Measurements from ENCODE around the gene STH.
"Not testable (repeated sequence)": the region's sequence is repeated elsewhere in the genome, so short reads cannot be mapped to it uniquely, and the experiment has no call there.

Gene STH

DNA sequence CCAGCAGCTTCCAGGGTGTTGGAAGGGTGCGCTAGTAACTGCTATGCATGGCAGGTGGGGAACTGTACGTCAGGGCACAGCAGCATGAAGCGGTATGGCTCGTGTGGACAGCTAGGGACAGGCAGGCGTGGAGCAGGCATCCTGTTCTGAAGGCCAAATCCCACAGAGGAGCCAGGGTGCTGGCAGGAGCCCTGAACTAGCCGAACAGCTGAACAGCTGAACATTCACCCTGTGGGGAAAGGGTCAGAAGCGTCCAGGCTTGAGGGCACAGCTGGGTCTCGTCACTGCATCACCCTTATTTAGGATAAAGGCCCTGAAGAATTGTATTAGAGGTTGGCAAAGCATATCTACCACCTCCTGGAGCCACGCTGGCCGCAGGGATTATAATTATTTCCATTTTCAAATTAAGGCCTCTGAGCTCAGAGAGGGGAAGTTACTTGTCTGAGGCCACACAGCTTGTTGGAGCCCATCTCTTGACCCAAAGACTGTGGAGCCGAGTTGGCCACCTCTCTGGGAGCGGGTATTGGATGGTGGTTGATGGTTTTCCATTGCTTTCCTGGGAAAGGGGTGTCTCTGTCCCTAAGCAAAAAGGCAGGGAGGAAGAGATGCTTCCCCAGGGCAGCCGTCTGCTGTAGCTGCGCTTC lies 3.3 kb upstream of the STH start:
- Mint-ChIP-seq H3K27ac (no peak overlapping the region), H3K27me3 (no peaks in the 10 kb centered on the region), H3K4me1 (ENCODE audit: low read depth in 2 of 2) (no peaks in the 10 kb centered on the region), H3K9me3 (no peaks in the 10 kb centered on the region), H3K36me3 (ENCODE audit: insufficient read depth) (peaks cover 3% of the 10 kb centered on the region), H3K4me3 (no peak overlapping the region)
- ATAC-seq (replicated peaks) (no peak), DNase-seq (no peak)

DNA sequence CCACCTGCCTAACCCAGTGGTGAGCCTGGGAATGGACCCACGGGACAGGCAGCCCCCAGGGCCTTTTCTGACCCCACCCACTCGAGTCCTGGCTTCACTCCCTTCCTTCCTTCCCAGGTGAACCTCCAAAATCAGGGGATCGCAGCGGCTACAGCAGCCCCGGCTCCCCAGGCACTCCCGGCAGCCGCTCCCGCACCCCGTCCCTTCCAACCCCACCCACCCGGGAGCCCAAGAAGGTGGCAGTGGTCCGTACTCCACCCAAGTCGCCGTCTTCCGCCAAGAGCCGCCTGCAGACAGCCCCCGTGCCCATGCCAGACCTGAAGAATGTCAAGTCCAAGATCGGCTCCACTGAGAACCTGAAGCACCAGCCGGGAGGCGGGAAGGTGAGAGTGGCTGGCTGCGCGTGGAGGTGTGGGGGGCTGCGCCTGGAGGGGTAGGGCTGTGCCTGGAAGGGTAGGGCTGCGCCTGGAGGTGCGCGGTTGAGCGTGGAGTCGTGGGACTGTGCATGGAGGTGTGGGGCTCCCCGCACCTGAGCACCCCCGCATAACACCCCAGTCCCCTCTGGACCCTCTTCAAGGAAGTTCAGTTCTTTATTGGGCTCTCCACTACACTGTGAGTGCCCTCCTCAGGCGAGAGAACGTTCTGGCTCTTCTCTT lies 2.6 kb upstream of the STH start:
- Mint-ChIP-seq H3K36me3 (ENCODE audit: insufficient read depth) (peaks cover 3% of the 10 kb centered on the region), H3K9me3 (no peaks in the 10 kb centered on the region), H3K4me3 (no peak overlapping the region), H3K27ac (no peak overlapping the region), H3K27me3 (no peaks in the 10 kb centered on the region), H3K4me1 (ENCODE audit: low read depth in 2 of 2) (no peaks in the 10 kb centered on the region)
- ATAC-seq (replicated peaks) (no peak), DNase-seq (no peak)

- Mint-ChIP-seq H3K27ac (no peak overlapping the region), H3K4me1 (ENCODE audit: low read depth in 2 of 2) (peaks cover 0 to 2% of the 10 kb centered on the region in 2 donors), H3K27me3 (no peaks in the 10 kb centered on the region), H3K9me3 (no peaks in the 10 kb centered on the region), H3K36me3 (ENCODE audit: insufficient read depth) (peaks cover 3% of the 10 kb centered on the region), H3K4me3 (no peak overlapping the region)
- ATAC-seq (replicated peaks) (no peak), DNase-seq (no peak)
These were observed 1.9 kb upstream of the STH start for GRCh38 chr17:45997166-45997565.

- Mint-ChIP-seq H3K4me1 (ENCODE audit: low read depth in 2 of 2) (peaks cover 0 to 3% of the 10 kb centered on the region in 2 donors), H3K9me3 (no peaks in the 10 kb centered on the region), H3K27me3 (no peaks in the 10 kb centered on the region), H3K4me3 (no peak overlapping the region), H3K27ac (no peak overlapping the region), H3K36me3 (ENCODE audit: insufficient read depth) (no peaks in the 10 kb centered on the region)
- no peak for ATAC-seq (replicated peaks)
- no peak for DNase-seq
These were observed 1.4 kb upstream of the STH start for GRCh38 chr17:45997624-45998023.

DNA sequence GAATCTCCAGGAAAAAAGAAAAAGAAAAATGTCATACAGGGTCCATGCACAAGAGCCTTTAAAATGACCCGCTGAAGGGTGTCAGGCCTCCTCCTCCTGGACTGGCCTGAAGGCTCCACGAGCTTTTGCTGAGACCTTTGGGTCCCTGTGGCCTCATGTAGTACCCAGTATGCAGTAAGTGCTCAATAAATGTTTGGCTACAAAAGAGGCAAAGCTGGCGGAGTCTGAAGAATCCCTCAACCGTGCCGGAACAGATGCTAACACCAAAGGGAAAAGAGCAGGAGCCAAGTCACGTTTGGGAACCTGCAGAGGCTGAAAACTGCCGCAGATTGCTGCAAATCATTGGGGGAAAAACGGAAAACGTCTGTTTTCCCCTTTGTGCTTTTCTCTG lies 845 bp downstream of the STH start:
- H3K4me3 Mint-ChIP-seq = no peak overlapping the region
- DNase-seq (no peak), ATAC-seq (replicated peaks) (no peak)
- H3K36me3 Mint-ChIP-seq (ENCODE audit: insufficient read depth) = no peaks in the 10 kb centered on the region
- no peaks in the 10 kb centered on the region for H3K9me3 Mint-ChIP-seq
- peaks cover 0 to 3% of the 10 kb centered on the region in 2 donors for H3K4me1 Mint-ChIP-seq (ENCODE audit: low read depth in 2 of 2)
- H3K27me3 Mint-ChIP-seq = no peaks in the 10 kb centered on the region
- H3K27ac Mint-ChIP-seq = no peak overlapping the region

GRCh38 chr17:46000292-46000691 lies 1.2 kb downstream of the STH start:
- DNase-seq (no peak), ATAC-seq (replicated peaks) (no peak)
- Mint-ChIP-seq H3K4me3 (no peak overlapping the region), H3K4me1 (ENCODE audit: low read depth in 2 of 2) (peaks cover 0 to 3% of the 10 kb centered on the region in 2 donors), H3K9me3 (no peaks in the 10 kb centered on the region), H3K27me3 (no peaks in the 10 kb centered on the region), H3K27ac (no peak overlapping the region), H3K36me3 (ENCODE audit: insufficient read depth) (no peaks in the 10 kb centered on the region)

GRCh38 chr17:46000757-46001156 lies 1.7 kb downstream of the STH start:
- H3K27ac Mint-ChIP-seq = no peak overlapping the region

GRCh38 chr17:46001390-46002310 lies 2.6 kb downstream of the STH start:
- Mint-ChIP-seq H3K9me3 (no peaks in the 10 kb centered on the region), H3K36me3 (ENCODE audit: insufficient read depth) (no peaks in the 10 kb centered on the region), H3K27ac (no peak overlapping the region), H3K27me3 (no peaks in the 10 kb centered on the region), H3K4me1 (ENCODE audit: low read depth in 2 of 2) (peaks cover 0 to 3% of the 10 kb centered on the region in 2 donors), H3K4me3 (no peak overlapping the region)
- ATAC-seq (replicated peaks) = no peak
- no peak for DNase-seq

More at GRCh38 chr17:46000757-46001156, 1.7 kb downstream of the STH start:
- DNase-seq (no peak), ATAC-seq (replicated peaks) (no peak)
- Mint-ChIP-seq H3K36me3 (ENCODE audit: insufficient read depth) (no peaks in the 10 kb centered on the region), H3K4me3 (no peak overlapping the region), H3K4me1 (ENCODE audit: low read depth in 2 of 2) (peaks cover 0 to 3% of the 10 kb centered on the region in 2 donors), H3K9me3 (no peaks in the 10 kb centered on the region), H3K27me3 (no peaks in the 10 kb centered on the region)

GRCh38 chr17:46002311-46002972 lies 3.4 kb downstream of the STH start:
- peak; percentile 97 for ATAC-seq (replicated peaks)

DNA sequence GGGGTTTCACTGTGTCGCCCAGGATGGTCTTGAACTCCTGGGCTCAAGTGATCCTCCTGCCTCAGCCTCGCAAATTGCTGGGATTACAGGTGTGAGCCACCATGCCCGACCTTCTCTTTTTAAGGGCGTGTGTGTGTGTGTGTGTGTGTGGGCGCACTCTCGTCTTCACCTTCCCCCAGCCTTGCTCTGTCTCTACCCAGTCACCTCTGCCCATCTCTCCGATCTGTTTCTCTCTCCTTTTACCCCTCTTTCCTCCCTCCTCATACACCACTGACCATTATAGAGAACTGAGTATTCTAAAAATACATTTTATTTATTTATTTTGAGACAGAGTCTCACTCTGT lies 3.9 kb downstream of the STH start:
- Mint-ChIP-seq H3K4me3 (no peak overlapping the region), H3K27ac (peak overlapping the region in 1 of 2 donors; percentile 25), H3K9me3 (no peaks in the 10 kb centered on the region), H3K27me3 (no peaks in the 10 kb centered on the region), H3K4me1 (ENCODE audit: low read depth in 2 of 2) (peaks cover 0 to 3% of the 10 kb centered on the region in 2 donors), H3K36me3 (ENCODE audit: insufficient read depth) (no peaks in the 10 kb centered on the region)
- DNase-seq (no peak), ATAC-seq (replicated peaks) (peak; percentile 13)

More at GRCh38 chr17:46002311-46002972, 3.4 kb downstream of the STH start:
- H3K4me1 Mint-ChIP-seq (ENCODE audit: low read depth in 2 of 2) = peaks cover 0 to 3% of the 10 kb centered on the region in 2 donors
- no peaks in the 10 kb centered on the region for H3K36me3 Mint-ChIP-seq (ENCODE audit: insufficient read depth)
- no peaks in the 10 kb centered on the region for H3K9me3 Mint-ChIP-seq
- H3K4me3 Mint-ChIP-seq = no peak overlapping the region
- peak overlapping the region in 1 of 2 donors; percentile 25 for H3K27ac Mint-ChIP-seq
- no peaks in the 10 kb centered on the region for H3K27me3 Mint-ChIP-seq
- DNase-seq = peak; percentile 72 to 81 (median 73)

DNA sequence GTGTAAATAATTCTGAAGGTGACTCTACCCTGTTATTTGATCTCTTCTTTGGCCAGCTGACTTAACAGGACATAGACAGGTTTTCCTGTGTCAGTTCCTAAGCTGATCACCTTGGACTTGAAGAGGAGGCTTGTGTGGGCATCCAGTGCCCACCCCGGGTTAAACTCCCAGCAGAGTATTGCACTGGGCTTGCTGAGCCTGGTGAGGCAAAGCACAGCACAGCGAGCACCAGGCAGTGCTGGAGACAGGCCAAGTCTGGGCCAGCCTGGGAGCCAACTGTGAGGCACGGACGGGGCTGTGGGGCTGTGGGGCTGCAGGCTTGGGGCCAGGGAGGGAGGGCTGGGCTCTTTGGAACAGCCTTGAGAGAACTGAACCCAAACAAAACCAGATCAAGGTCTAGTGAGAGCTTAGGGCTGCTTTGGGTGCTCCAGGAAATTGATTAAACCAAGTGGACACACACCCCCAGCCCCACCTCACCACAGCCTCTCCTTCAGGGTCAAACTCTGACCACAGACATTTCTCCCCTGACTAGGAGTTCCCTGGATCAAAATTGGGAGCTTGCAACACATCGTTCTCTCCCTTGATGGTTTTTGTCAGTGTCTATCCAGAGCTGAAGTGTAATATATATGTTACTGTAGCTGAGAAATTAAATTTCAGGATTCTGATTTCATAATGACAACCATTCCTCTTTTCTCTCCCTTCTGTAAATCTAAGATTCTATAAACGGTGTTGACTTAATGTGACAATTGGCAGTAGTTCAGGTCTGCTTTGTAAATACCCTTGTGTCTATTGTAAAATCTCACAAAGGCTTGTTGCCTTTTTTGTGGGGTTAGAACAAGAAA lies 5.1 kb downstream of the STH start:
- peaks cover 0 to 3% of the 10 kb centered on the region in 2 donors for H3K4me1 Mint-ChIP-seq (ENCODE audit: low read depth in 2 of 2)
- H3K27ac Mint-ChIP-seq = peak overlapping the region in 1 of 2 donors; percentile 41
- H3K9me3 Mint-ChIP-seq = no peaks in the 10 kb centered on the region
- ATAC-seq (replicated peaks) (no peak), DNase-seq (no peak)
- H3K4me3 Mint-ChIP-seq = no peak overlapping the region
- H3K27me3 Mint-ChIP-seq = no peaks in the 10 kb centered on the region
- H3K36me3 Mint-ChIP-seq (ENCODE audit: insufficient read depth) = no peaks in the 10 kb centered on the region

DNA sequence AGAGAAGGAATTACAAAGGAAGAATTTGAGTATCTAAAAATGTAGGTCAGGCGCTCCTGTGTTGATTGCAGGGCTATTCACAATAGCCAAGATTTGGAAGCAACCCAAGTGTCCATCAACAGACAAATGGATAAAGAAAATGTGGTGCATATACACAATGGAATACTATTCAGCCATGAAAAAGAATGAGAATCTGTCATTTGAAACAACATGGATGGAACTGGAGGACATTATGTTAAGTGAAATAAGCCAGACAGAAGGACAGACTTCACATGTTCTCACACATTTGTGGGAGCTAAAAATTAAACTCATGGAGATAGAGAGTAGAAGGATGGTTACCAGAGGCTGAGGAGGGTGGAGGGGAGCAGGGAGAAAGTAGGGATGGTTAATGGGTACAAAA lies 7.0 kb downstream of the STH start:
- H3K9me3 Mint-ChIP-seq; H3K4me3 Mint-ChIP-seq; ATAC-seq (replicated peaks); H3K36me3 Mint-ChIP-seq (ENCODE audit: insufficient read depth); H3K27me3 Mint-ChIP-seq; H3K27ac Mint-ChIP-seq; DNase-seq; H3K4me1 Mint-ChIP-seq (ENCODE audit: low read depth in 2 of 2): not testable (repeated sequence)

All from effector memory CD8-positive, alpha-beta T cell (primary cell).